ENCODE measurements around the gene ARID5B. TPM values are rescaled to one million over a fixed set of nuclear protein-coding genes. Genes with fewer than 3 reads are reported as not detected.

Gene ARID5B
- total RNA-seq, 1 donor from 2014 or later: 51.4 TPM

DNA sequence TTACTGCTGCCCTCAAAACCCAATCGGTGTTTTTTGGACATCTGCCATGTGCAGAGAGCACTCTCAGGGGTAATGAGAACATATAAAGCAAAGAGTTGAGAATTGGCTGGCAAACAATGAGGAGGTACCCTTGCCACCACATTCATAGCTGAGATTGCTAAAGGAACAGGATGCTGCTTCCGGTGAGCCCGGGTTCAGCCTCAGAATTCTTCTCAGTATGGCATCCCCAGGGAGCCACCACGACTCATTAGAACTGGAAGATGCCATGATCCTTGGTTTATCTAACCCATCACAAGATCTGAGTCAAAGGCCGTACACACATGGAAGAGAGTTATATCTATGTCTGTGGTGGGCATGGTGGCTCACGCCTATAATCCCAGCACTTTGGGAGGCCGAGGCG is 174.4 kb downstream of the ARID5B start:
- Mint-ChIP-seq H3K36me3 (peaks cover 34% of the 10 kb centered on the region), H3K27ac (peak overlapping the region; percentile 97)

GRCh38 chr10:62076891-62077290 is 175.4 kb downstream of the ARID5B start:
- Mint-ChIP-seq H3K4me3 (no peak overlapping the region), H3K27ac (peak overlapping the region; percentile 97), H3K36me3 (peaks cover 26% of the 10 kb centered on the region), H3K27me3 (ENCODE audit: low read depth) (no peaks in the 10 kb centered on the region), H3K9me3 (no peaks in the 10 kb centered on the region), H3K4me1 (peaks cover 68% of the 10 kb centered on the region)
- TF ChIP-seq CTCF (IDR thresholded peaks at IDR 0.05; ENCODE audit: unreplicated experiment): no peak
- DNase-seq (ENCODE audit: low spot score in 2 of 2, unreplicated experiment in 2 of 2): no peak

More for the DNA sequence above, 174.4 kb downstream of the ARID5B start:
- TF ChIP-seq CTCF (IDR thresholded peaks at IDR 0.05; ENCODE audit: unreplicated experiment): no peak
- Mint-ChIP-seq H3K4me3 (no peak overlapping the region), H3K9me3 (no peaks in the 10 kb centered on the region), H3K27me3 (ENCODE audit: low read depth) (no peaks in the 10 kb centered on the region), H3K4me1 (peaks cover 58% of the 10 kb centered on the region)
- DNase-seq (ENCODE audit: low spot score in 2 of 2, unreplicated experiment in 2 of 2): no peak

- Mint-ChIP-seq H3K27me3 (ENCODE audit: low read depth) (no peaks in the 10 kb centered on the region), H3K27ac (peak overlapping the region; percentile 97), H3K36me3 (peaks cover 22% of the 10 kb centered on the region), H3K4me1 (peaks cover 74% of the 10 kb centered on the region), H3K4me3 (no peak overlapping the region), H3K9me3 (no peaks in the 10 kb centered on the region)
- DNase-seq (ENCODE audit: low spot score in 2 of 2, unreplicated experiment in 2 of 2): no peak
- TF ChIP-seq CTCF (IDR thresholded peaks at IDR 0.05; ENCODE audit: unreplicated experiment): no peak
These were observed 176.0 kb downstream of the ARID5B start for GRCh38 chr10:62077330-62078015.

DNA sequence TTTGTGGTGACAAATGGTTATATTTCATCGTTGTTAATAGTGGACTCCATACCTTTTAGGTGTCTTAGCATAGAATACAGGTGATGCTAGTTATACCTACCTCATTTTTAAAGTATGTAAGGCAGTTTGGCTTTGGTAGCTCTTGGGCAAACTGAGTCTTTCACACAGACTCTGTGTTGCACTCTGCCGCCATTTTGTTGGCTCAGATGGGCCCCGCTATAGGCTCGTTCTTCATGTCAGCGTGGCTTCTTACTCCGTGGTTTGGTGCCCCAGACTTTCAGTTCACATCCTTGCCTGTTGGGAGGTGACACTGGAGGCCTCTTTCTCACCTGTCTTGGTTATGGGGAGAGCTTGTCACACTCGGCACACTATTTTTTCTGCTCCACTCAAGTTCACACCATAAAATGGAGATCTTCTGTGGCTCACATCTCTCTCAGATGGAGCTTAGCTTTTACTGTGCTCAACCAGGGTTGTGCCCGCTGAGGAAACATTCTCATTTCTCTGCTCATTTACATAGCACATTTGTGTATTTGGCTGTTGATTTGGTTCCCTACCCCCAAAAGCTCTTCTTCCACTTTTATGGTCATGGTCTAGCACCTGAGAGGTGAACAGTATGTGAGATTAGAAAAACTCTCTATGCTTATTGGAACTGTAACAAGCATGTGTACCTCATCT is 178.5 kb downstream of the ARID5B start:
- no peak for DNase-seq (ENCODE audit: low spot score in 2 of 2, unreplicated experiment in 2 of 2)
- TF ChIP-seq CTCF (IDR thresholded peaks at IDR 0.05; ENCODE audit: unreplicated experiment): no peak
- Mint-ChIP-seq H3K4me1 (peaks cover 75% of the 10 kb centered on the region), H3K27me3 (ENCODE audit: low read depth) (no peaks in the 10 kb centered on the region), H3K36me3 (peaks cover 20% of the 10 kb centered on the region), H3K4me3 (no peak overlapping the region), H3K9me3 (no peaks in the 10 kb centered on the region), H3K27ac (peak overlapping the region; percentile 98)

GRCh38 chr10:62080905-62081304 is 179.4 kb downstream of the ARID5B start:
- no peak overlapping the region for H3K4me3 Mint-ChIP-seq
- no peak for DNase-seq (ENCODE audit: low spot score in 2 of 2, unreplicated experiment in 2 of 2)
- H3K27ac Mint-ChIP-seq: peak overlapping the region; percentile 98

More at GRCh38 chr10:62080905-62081304, 179.4 kb downstream of the ARID5B start:
- no peaks in the 10 kb centered on the region for H3K27me3 Mint-ChIP-seq (ENCODE audit: low read depth)
- H3K9me3 Mint-ChIP-seq: no peaks in the 10 kb centered on the region
- H3K4me1 Mint-ChIP-seq: peaks cover 77% of the 10 kb centered on the region
- TF ChIP-seq CTCF (IDR thresholded peaks at IDR 0.05; ENCODE audit: unreplicated experiment): no peak
- H3K36me3 Mint-ChIP-seq: peaks cover 19% of the 10 kb centered on the region
